GM23338 (cell line): ENCODE data around the gene AP2B1.

Experiments
- CREB1 ChIP-seq: fragments of 250-450 bp; sonication (Bioruptor Pico); IDR thresholded peaks from 2 replicates; pipeline ENCODE4 v1.5.0; 2020; ENCODE audit warnings: low read depth, mild to moderate bottlenecking, moderate library complexity
- CTCF ChIP-seq, 2 experiments: fragments of 200-600 bp in 1 of 2; sonication (generic) in 1 of 2; conservative IDR thresholded peaks; 2 replicates each; pipeline versions ENCODE4 v1.5.1 to v1.6.1; 2016 to 2017; ENCODE audit warnings: antibody characterized with exemption in 2 of 2, low read depth in 2 of 2, mild to moderate bottlenecking in 2 of 2, moderate library complexity in 1 of 2
- EZH2 ChIP-seq: fragments of 200-600 bp; sonication (generic); IDR thresholded peaks from one replicate; pipeline ENCODE4 v1.8.0; 2017; ENCODE audit warnings: antibody characterized with exemption, mild to moderate bottlenecking, low read depth; ENCODE audit not compliant: unreplicated experiment
- EZH2phosphoT487 ChIP-seq: fragments of 200-600 bp; sonication (generic); IDR thresholded peaks from one replicate; pipeline ENCODE4 v1.8.1; 2018; ENCODE audit warnings: antibody characterized with exemption; ENCODE audit not compliant: unreplicated experiment
- JUNB ChIP-seq: IDR thresholded peaks from one replicate; pipeline ENCODE4 v1.6.1; 2016; ENCODE audit warnings: antibody characterized with exemption; ENCODE audit not compliant: unreplicated experiment
- NANOG ChIP-seq: IDR thresholded peaks from 2 replicates; pipeline ENCODE4 v1.6.1; 2016; ENCODE audit warnings: antibody characterized with exemption, borderline replicate concordance
- POLR2AphosphoS5 ChIP-seq: IDR thresholded peaks from 2 replicates; pipeline ENCODE4 v1.6.1; 2016; ENCODE audit warnings: antibody characterized with exemption, low read depth
- REST ChIP-seq: IDR thresholded peaks from one replicate; pipeline ENCODE4 v1.6.1; 2018; ENCODE audit warnings: antibody characterized with exemption; ENCODE audit not compliant: unreplicated experiment
- STAT1 ChIP-seq: IDR thresholded peaks from one replicate; pipeline ENCODE4 v1.6.1; 2016; ENCODE audit warnings: antibody characterized with exemption; ENCODE audit not compliant: unreplicated experiment
- ZNF114 ChIP-seq: fragments of 250-450 bp; sonication (Bioruptor Pico); IDR thresholded peaks from 2 replicates; pipeline ENCODE4 v1.5.0; 2020; ENCODE audit warnings: mild to moderate bottlenecking, moderate library complexity
- ZNF331 ChIP-seq: fragments of 250-450 bp; sonication (Bioruptor Pico); IDR thresholded peaks from 2 replicates; pipeline ENCODE4 v1.5.0; 2020; ENCODE audit warnings: low read depth, mild to moderate bottlenecking, moderate library complexity

GRCh38 chr17:35709874-35710273 is 122.8 kb downstream of the AP2B1 start:
- no peak for TF ChIP-seq CTCF (conservative IDR thresholded peaks at IDR 0.05; ENCODE audit: low read depth in 2 of 2)
- TF ChIP-seq EZH2phosphoT487: no peak
- no peak for TF ChIP-seq ZNF114 (CRISPR knock-in tag)
- no peak for TF ChIP-seq EZH2
- TF ChIP-seq JUNB: no peak
- TF ChIP-seq POLR2AphosphoS5: no peak
- no peak for TF ChIP-seq REST
- no peak for TF ChIP-seq CREB1 (CRISPR knock-in tag)
- no peak for TF ChIP-seq ZNF331
- no peak for TF ChIP-seq NANOG
- no peak for TF ChIP-seq STAT1
